NCI-H1694 (cell line): ENCODE results near the gene SH3GLB1.
"Not testable (repeated sequence)": the region's sequence is repeated elsewhere in the genome, so short reads cannot be mapped to it uniquely, and the experiment has no call there.

Source experiments
- DNase-seq: peaks from one replicate; lab custom pipeline; 2025; lab: John Stamatoyannopoulos, UW

Gene SH3GLB1

DNA sequence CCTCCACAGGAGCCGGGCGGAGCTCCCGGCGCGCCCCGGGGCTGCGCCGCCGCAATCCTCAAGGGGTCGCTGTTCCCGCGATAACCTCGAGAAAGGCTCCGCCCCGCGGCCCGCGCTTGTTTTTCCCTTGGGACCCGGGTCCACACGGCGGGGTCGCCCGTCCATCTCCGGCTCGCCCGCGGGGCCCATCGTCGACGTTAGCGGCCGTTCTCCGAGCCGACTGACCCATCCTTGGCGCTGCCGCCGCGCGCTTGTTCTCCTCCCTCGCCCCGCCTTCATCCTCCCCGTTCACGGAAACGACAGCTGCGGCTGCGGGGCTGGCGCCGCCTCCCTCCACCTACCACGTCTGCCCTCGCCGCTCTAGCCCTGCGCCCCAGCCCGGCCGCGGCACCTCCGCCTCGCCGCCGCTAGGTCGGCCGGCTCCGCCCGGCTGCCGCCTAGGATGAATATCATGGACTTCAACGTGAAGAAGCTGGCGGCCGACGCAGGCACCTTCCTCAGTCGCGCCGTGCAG lies at the start of gene SH3GLB1:
Gene SH3GLB1, plus strand, starts transcription at position 119 of the 514 bp plus-strand sequence. Its CDS starts 324 bp downstream, at position 443.
- peak; percentile 80 for DNase-seq

- not testable (repeated sequence) for DNase-seq
These were observed 46.0 kb upstream of the SH3GLB1 start for GRCh38 chr1:86658381-86658780.

- DNase-seq, result no peak
These were observed 38.0 kb upstream of the SH3GLB1 start for GRCh38 chr1:86666368-86666767.

DNA sequence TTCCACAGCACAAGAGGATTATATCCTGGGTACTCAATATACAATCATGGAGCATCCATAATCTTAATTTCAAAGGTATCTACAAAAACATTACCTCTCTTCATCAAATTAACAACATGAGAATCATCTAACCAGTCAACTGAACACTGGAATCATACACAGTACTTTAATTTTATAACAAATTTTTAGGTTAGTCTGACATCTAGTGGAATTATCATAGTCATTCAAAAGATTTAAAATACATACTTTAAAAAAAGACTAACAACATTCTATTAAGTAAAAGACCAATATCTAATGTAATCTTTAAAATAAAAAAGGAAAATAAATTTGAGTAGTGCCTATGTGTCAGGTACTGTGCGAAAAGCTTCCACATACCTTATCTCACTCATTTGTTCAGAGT lies 16.8 kb upstream of the SH3GLB1 start:
- DNase-seq, result no peak

DNA sequence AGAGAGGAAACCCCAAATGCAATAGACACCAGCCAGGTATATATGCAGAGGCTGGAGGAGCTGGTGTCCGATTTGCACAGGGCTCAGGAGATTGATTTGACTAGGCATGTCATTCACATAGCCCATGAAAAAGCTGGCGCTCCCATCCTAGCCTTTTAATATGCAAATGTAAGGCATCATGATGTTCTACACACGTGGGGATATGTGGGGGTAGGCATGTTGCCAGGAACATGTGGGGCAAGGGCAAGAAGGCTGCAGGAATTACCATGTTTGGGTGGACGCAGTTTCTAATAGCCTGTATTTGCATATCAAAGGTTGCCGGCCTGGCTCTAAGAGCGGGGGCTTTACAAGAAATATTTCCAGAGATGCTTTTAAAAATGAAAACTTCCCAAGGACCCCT lies 11.7 kb upstream of the SH3GLB1 start:
- no peak for DNase-seq

DNA sequence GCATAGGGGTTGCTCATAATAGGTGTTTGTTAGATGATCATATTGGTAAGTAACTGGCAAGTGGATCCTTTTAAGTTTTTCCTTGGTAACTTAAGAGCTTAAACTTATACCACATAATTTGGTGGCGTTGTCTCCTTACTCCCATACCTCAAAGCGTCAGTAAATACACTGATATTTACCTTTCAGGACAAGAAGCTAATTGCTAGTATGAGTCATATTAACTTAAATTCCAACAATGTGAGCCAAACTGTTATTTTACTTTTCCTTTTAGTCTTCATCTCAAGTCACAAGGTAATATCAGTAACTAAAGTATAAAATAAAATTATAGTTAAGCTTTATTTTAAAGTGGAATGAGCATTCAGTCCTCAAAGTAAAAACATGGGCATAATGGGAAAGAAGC lies 9.0 kb upstream of the SH3GLB1 start:
- DNase-seq, result no peak

GRCh38 chr1:86696522-86696921 lies 7.9 kb upstream of the SH3GLB1 start:
- no peak for DNase-seq

DNA sequence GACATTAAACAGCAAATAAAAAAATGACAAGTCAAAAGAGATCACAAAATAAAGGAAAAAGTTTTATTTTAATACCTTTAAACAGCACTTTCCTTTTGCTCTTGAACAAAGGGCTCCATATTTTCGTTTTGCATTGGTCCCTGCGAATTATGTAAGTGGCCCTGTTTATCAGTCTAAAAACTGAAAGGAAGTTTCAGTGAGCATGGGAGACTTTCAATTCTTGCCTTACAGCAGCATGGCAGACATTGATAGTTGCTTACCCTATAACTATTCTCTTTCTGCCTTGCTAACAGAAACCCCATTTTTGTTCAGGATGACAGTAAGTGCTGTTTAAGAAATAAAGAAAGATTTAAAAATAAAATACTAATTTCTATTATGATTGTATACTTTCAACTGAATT lies 5.2 kb upstream of the SH3GLB1 start:
- no peak for DNase-seq

GRCh38 chr1:86701731-86702130 lies 2.6 kb upstream of the SH3GLB1 start:
- DNase-seq, result no peak

DNA sequence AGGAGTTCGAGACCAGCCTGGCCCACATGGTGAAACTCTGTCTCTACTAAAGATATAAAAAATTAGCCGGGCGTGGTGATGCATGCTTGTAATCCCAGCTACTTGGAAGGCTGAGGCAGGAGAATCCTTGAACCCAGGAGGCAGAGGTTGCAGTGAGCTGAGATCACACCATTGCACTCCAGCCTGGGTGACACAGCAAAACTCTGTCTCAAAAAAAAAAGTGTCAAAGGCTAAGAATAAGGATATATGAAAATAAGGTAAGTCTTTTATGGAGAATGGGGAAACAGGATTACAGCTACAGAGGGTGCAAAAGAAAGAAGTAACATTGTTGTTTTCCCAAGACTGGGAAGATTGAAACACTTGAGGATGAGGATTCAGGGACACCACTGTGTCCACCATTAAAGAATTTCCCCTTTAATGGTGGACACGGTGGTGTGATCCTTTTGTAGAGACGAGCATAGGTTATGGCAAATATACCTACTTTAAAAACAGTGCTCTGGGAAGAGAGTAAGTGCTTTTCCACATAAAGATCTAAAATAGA lies 1.4 kb upstream of the SH3GLB1 start:
- not testable (repeated sequence) for DNase-seq

DNA sequence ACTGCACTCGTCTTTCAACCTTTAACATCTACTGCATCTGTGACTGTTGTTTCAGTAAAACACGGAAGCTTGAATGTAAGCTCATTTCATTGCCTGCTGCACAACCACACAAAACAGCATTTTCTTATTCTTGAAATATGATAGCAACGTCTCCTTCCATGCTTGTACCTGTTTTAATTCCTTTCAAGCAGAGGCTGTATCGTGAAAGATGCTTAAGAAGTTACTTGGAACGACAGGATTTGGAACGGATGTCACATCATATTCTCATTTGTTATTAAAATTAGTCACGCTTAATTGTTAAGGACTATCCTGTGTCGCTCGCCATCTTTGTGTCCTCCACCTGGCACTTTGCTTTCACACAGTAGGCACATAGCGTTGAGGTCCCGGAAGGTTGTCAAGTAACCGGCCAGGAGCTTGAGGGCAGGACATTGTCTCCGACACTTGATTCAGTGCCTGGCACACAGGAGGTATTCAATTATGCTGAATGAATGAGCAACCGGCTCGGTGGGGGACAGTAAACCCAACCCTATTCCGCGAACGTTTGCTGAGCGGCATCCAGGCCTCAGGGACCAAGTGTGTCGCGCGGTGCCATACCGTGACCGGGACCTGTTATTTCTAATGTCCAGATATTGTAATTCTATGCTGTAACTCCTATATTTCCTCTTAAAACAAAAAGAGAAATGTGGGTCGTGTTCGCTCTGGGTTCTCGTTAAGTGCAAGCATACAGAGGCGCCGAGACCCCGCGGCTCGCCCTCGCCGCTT lies 499 bp upstream of the SH3GLB1 start:
- no peak for DNase-seq

- no peak for DNase-seq
These were observed 742 bp downstream of the SH3GLB1 start for GRCh38 chr1:86704972-86705664.

DNA sequence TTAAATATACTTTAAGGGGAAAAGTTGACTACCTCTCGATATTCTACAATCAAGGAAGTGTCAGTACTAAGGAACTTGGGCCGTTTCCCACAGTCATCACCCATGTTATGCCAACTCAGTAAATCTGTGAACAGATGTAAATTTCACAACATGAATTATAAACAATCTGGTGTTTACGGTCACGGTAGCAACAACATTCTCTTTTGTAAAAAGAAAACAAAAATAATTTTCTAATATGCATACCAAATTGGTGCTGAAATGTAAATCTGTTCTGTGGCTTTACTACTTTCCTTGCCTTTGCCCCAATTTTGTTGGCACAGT lies 1.2 kb downstream of the SH3GLB1 start:
- peak; percentile 26 for DNase-seq

DNA sequence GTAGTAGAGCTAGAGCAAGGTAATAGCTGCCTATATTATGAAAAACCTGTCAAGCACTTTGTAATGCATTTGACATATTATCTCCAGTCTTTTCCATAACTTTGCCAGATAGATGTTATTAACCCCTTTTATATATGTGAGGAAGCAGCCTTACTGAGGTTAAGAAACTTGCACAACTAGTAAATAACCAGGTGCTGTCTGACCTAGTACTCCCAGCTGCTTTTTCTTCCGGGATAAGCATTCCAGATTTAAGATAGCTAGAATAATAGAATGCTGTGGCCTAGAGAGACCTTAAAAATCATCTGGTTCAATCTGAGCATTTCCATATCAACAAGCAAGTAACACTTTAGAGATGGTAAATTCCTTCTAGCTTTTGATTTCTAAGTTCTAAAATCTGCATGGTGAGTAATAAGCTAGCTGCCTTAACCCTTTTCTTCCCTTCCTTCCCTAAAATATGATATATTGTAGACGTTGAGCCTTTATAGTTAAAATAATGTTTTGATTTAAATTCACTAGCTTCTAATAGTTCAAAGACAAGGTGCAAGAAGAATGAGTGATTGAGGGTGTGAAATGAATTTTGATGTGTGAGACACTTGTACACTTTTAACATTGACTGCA lies 1.8 kb downstream of the SH3GLB1 start:
- no peak for DNase-seq

- no peak for DNase-seq
These were observed 4.5 kb downstream of the SH3GLB1 start for GRCh38 chr1:86708920-86709319.

GRCh38 chr1:86712088-86712860 lies 7.9 kb downstream of the SH3GLB1 start:
- no peak for DNase-seq

GRCh38 chr1:86713477-86713876 lies 9.1 kb downstream of the SH3GLB1 start:
- DNase-seq, result no peak

DNA sequence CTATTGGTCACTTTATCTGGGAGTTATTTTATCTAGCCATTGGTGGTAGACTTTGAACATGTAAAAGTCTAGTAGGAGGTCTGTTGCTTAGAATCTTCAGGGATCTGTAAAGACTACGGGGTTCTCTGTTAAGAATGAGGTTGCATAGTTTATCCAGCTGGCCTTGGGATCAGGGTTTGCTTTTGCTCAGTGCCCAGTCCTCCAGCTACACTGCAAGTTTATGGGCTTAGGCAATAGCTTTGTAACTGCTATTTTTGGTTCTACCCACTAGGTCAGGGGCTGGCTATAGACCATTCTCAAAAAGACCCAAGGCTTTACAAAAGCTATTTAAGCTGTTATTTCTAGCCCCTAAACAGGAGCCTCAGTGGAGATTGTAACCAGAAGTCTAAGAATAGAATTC lies 9.8 kb downstream of the SH3GLB1 start:
- DNase-seq, result no peak

GRCh38 chr1:86714561-86715244 lies 10.3 kb downstream of the SH3GLB1 start:
- no peak for DNase-seq

GRCh38 chr1:86718786-86719185 lies 14.4 kb downstream of the SH3GLB1 start:
- DNase-seq, result no peak

GRCh38 chr1:86731416-86731815 lies 27.0 kb downstream of the SH3GLB1 start:
- DNase-seq, result no peak
